PC-3 (cell line): Measurements from ENCODE around the gene FXYD3. TPM values are rescaled to one million over a fixed set of nuclear protein-coding genes. Genes with fewer than 3 reads are reported as not detected.
A peak's percentile ranks its signal among the peaks of the same experiment; 100 is the strongest.

Experiments used
- ATAC-seq: fragments of 200-7000 bp; cut with Tn5 transposase; 2 replicates; pipeline ENCODE4 v1.9.1; 2020; ENCODE audit warnings: mild to moderate bottlenecking, moderate library complexity
- BruUV-seq: library from RNA; stranded (reverse); fragments of 400-500 nt; replicated peaks from 2 replicates; lab custom pipeline; 2021; lab: Mats Ljungman, UMichigan
- CTCF ChIA-PET: fragments of 300-600 bp; sonication (Branson Sonifier 250); formaldehyde crosslinking; loops from one replicate; lab custom pipeline; 2022; ENCODE audit warnings: antibody characterized with exemption; lab: Charles Lee
- POLR2A ChIA-PET: fragments of 300-600 bp; sonication (Branson Sonifier 250); formaldehyde crosslinking; loops from one replicate; lab custom pipeline; 2022; ENCODE audit warnings: antibody characterized with exemption; ENCODE audit not compliant: unreplicated experiment; lab: Charles Lee
- DNase-seq: peaks from one replicate; pipeline ENCODE4 v3.0.0-alpha.2; 2015
- H2AFZ ChIP-seq: fragments of 300-600 bp; sonication (generic); 2 replicates; pipeline ENCODE4 v1.6.0; 2016; ENCODE audit warnings: antibody characterized with exemption, low read length
- H3F3A ChIP-seq: fragments of 300-600 bp; sonication (generic); one replicate; pipeline ENCODE4 v1.6.0; 2017; ENCODE audit warnings: antibody characterized with exemption, low read length, control low read depth, mild to moderate bottlenecking; ENCODE audit not compliant: unreplicated experiment
- H3K27ac ChIP-seq: fragments of 300-600 bp; sonication (generic); 2 replicates; pipeline ENCODE4 v1.5.1; 2016; ENCODE audit warnings: mild to moderate bottlenecking, low read length
- H3K27me3 ChIP-seq: fragments of 300-600 bp; sonication (generic); 2 replicates; pipeline ENCODE4 v1.6.1; 2016; ENCODE audit warnings: low read length, mixed read lengths
- H3K36me3 ChIP-seq: fragments of 300-600 bp; sonication (generic); 2 replicates; pipeline ENCODE4 v1.6.1; 2016; ENCODE audit warnings: low read depth, mixed run types, low read length, mixed read lengths
- H3K4me1 ChIP-seq: fragments of 300-600 bp; sonication (generic); 2 replicates; pipeline ENCODE4 v1.5.1; 2016; ENCODE audit warnings: low read length; ENCODE audit not compliant: insufficient read depth
- H3K4me2 ChIP-seq: fragments of 300-600 bp; sonication (generic); 2 replicates; pipeline ENCODE4 v1.6.0; 2016; ENCODE audit warnings: low read length
- H3K4me3 ChIP-seq: fragments of 300-600 bp; sonication (generic); 2 replicates; pipeline ENCODE4 v1.5.1; 2016; ENCODE audit warnings: mild to moderate bottlenecking, low read length, mixed read lengths
- H3K79me2 ChIP-seq: fragments of 300-600 bp; sonication (generic); 2 replicates; pipeline ENCODE4 v1.6.1; 2017; ENCODE audit warnings: low read length, mixed read lengths
- H3K9ac ChIP-seq: fragments of 300-600 bp; sonication (generic); 2 replicates; pipeline ENCODE4 v1.6.0; 2016; ENCODE audit warnings: mild to moderate bottlenecking, low read length
- H3K9me2 ChIP-seq: fragments of 300-600 bp; sonication (generic); replicated peaks from 2 replicates; pipeline ENCODE4 v1.6.1; 2016; ENCODE audit warnings: mixed run types, low read length, mixed read lengths
- H3K9me3 ChIP-seq: fragments of 300-600 bp; sonication (generic); 2 replicates; pipeline ENCODE4 v1.6.1; 2016; ENCODE audit warnings: low read length, mixed read lengths
- H4K20me1 ChIP-seq: fragments of 300-600 bp; sonication (generic); 2 replicates; pipeline ENCODE4 v1.6.1; 2016; ENCODE audit warnings: low read length, mixed read lengths
- CTCF ChIP-seq: fragments of 300-600 bp; sonication (generic); conservative IDR thresholded peaks from 2 replicates; pipeline ENCODE4 v1.5.1; 2017; ENCODE audit warnings: antibody characterized with exemption, low read depth, mild to moderate bottlenecking, low read length
- EZH2 ChIP-seq: fragments of 300-600 bp; sonication (generic); IDR thresholded peaks from one replicate; pipeline ENCODE4 v1.6.1; 2017; ENCODE audit warnings: antibody characterized with exemption, mild to moderate bottlenecking, low read length; ENCODE audit not compliant: unreplicated experiment
- EZH2phosphoT487 ChIP-seq: fragments of 300-600 bp; sonication (generic); IDR thresholded peaks from 2 replicates; pipeline ENCODE4 v1.6.1; 2018; ENCODE audit warnings: mild to moderate bottlenecking, antibody characterized with exemption, low read length, borderline replicate concordance
- intact Hi-C: fragments of 100-400 bp; cut with micrococcal nuclease; formaldehyde crosslinking; loops from 2 replicates; pipeline ENCODE4 v1.9.0; 2023
- total RNA-seq: library from RNA; depleted of rRNA; stranded (reverse); fragments of >200 nt; gene quantifications from 2 replicates; pipeline ENCODE4 v1.2.3, GENCODE V29; 2014

FXYD3 gene
- total RNA-seq, 1 experiment from 2014 or later = 61.6 TPM

- Histone ChIP-seq H3K4me1 (peaks cover 74% of the 10 kb centered on the region), H3K27me3 (no peaks in the 10 kb centered on the region), H2AFZ (no peak overlapping the region), H3K36me3 (peaks cover 3% of the 10 kb centered on the region; the same call in 1 of the 2 replicates), H3K27ac (peak overlapping the region; percentile 99; the same call in 1 of the 2 replicates), H3K9me2 (no peaks in the 10 kb centered on the region), H4K20me1 (no peaks in the 10 kb centered on the region), H3F3A (no peaks in the 10 kb centered on the region), H3K4me3 (no peak overlapping the region), H3K9me3 (no peaks in the 10 kb centered on the region), H3K4me2 (peak overlapping the region; percentile 26; the same call in 1 of the 2 replicates), H3K9ac (no peak overlapping the region), H3K79me2 (peaks cover 23% of the 10 kb centered on the region)
- BruUV-seq = no TSS peak
- DNase-seq (no peak), ATAC-seq (no peak)
- intact Hi-C loops = no loop called here
- ChIA-PET CTCF (no interaction called here), POLR2A (interaction anchor here (0.6 kb wide), 1 partner anchor 30 kb away, joined by 13 read pairs; no protein-coding TSS in a partner anchor)
- no peak for TF ChIP-seq CTCF
- TF ChIP-seq EZH2 = no peak
- TF ChIP-seq EZH2phosphoT487 = no peak
These were observed 2.8 kb downstream of the FXYD3 start for GRCh38 chr19:35118268-35119020.

GRCh38 chr19:35119091-35119490 lies 3.5 kb downstream of the FXYD3 start:
- peak overlapping the region; percentile 99 for H3K27ac ChIP-seq
- H4K20me1 ChIP-seq = no peaks in the 10 kb centered on the region
- POLR2A ChIA-PET = no interaction called here
- H3K79me2 ChIP-seq = peaks cover 23% of the 10 kb centered on the region
- H3K9me3 ChIP-seq = no peaks in the 10 kb centered on the region
- no peak overlapping the region for H3K4me2 ChIP-seq
- DNase-seq = no peak
- no peaks in the 10 kb centered on the region for H3K27me3 ChIP-seq
- peaks cover 3% of the 10 kb centered on the region; the same call in 1 of the 2 replicates for H3K36me3 ChIP-seq
- H3K4me3 ChIP-seq = no peak overlapping the region
- no peaks in the 10 kb centered on the region for H3K9me2 ChIP-seq
- H2AFZ ChIP-seq = no peak overlapping the region
- TF ChIP-seq CTCF (no peak), EZH2 (no peak), EZH2phosphoT487 (no peak)
- H3K9ac ChIP-seq = no peak overlapping the region
- peaks cover 79% of the 10 kb centered on the region for H3K4me1 ChIP-seq
- no peak for ATAC-seq
- CTCF ChIA-PET = no interaction called here
- H3F3A ChIP-seq = no peaks in the 10 kb centered on the region
- intact Hi-C loops = no loop called here
- BruUV-seq = no TSS peak

DNA sequence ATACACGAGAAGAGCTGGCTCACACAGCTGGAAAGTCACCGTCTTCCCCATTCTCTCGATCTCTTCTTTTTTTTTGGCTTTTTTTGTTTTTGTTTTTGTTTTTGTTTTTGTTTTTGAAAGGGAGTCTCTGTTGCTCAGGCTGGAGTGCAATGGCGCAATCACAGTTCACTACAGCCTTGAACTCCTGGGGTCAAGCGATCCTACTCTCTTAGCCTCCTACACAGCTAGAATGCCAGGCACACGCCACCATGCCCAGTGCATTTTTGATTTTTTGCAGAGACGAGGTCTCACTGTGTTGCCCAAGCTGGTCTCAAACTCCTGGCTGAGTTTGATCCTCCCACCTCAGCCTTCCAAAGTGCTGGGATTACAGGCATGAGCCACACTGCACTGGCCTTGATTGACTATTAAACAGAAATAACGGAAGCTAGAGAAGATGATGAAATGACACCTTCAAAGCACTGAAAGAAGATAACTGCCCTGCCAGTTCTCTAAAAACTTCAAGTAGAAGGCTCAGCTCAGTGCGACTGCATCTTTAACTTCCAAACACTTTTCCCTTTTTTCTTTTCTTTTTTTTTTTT lies 4.0 kb downstream of the FXYD3 start:
- no peak for ATAC-seq
- H3K9ac ChIP-seq = peak overlapping the region; percentile 89
- TF ChIP-seq EZH2phosphoT487 (no peak), CTCF (no peak), EZH2 (no peak)
- no peak overlapping the region for H2AFZ ChIP-seq
- peaks cover 23% of the 10 kb centered on the region for H3K79me2 ChIP-seq
- peaks cover 80% of the 10 kb centered on the region for H3K4me1 ChIP-seq
- intact Hi-C loops = no loop called here
- no TSS peak for BruUV-seq
- H3K4me3 ChIP-seq = no peak overlapping the region
- no peaks in the 10 kb centered on the region for H3K9me2 ChIP-seq
- H3K36me3 ChIP-seq = peaks cover 3% of the 10 kb centered on the region; the same call in 1 of the 2 replicates
- H3K27me3 ChIP-seq = no peaks in the 10 kb centered on the region
- no peaks in the 10 kb centered on the region for H4K20me1 ChIP-seq
- no peaks in the 10 kb centered on the region for H3F3A ChIP-seq
- H3K27ac ChIP-seq = peak overlapping the region; percentile 99
- H3K4me2 ChIP-seq = peak overlapping the region; percentile 83
- POLR2A ChIA-PET = no interaction called here
- CTCF ChIA-PET = no interaction called here
- no peaks in the 10 kb centered on the region for H3K9me3 ChIP-seq
- DNase-seq = no peak
